Measurements from ENCODE around the gene COLEC11. TPM values are rescaled to one million over a fixed set of nuclear protein-coding genes. Genes with fewer than 3 reads are reported as not detected.
A peak's percentile ranks its signal among the peaks of the same experiment; 100 is the strongest.

COLEC11 gene
- total and polyA plus RNA-seq, 2 of the 13 experiments (the other 11 are each of a cell fraction or from before 2014, with no cell fraction given), result 1.5 to 3.0 TPM

DNA sequence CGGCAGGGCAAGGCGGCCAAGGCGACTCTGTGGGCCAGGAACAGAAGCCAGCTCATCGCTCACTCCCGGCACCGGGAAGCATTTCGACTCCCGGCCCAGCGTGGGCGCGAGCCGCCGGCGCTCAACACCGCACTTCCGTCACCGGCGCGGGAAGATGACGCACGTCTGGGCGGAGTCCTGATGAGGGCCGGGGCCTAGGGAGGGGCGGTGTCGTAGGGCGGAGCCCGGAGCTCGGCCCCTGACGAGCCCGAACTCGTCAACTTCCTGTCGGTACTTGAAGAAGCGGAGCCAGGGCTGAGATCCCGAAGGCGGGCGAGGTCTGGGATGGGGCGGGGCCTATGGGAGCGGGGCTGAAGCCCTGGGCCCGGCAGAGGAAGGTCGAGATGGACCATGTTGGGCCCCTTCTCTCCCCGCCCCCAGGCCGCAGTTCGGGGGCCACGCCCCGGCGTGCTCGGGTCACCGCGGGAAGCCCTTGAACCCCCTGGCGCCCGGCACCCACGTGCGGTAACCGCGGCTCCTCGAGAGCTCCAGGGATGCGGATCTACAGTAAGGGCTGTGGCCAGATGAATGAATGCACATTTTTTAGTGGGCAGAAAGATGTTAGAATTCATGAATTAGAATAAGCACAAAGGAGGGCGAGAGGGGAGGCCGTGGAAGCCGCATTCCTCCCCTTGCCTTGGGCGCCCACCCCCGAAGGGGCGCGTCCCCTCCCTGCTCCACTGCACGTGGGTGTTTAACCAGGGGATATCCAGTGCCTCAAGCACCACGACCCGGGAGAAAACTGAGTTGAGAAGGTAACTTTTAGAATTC is 36.5 kb upstream of the COLEC11 start, which contains the start of gene RNASEH1 (continued):
- peak; percentile 73 for TF ChIP-seq BRCA1 (CRISPR knock-in tag; IDR thresholded peaks at IDR 0.05)
- peak; percentile 89 for TF ChIP-seq CHD4 (IDR thresholded peaks at IDR 0.05; ENCODE audit: borderline replicate concordance, low read length)
- TF ChIP-seq, protein P1, sequence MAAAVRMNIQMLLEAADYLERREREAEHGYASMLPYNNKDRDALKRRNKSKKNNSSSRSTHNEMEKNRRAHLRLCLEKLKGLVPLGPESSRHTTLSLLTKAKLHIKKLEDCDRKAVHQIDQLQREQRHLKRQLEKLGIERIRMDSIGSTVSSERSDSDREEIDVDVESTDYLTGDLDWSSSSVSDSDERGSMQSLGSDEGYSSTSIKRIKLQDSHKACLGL (CRISPR knock-in tag; IDR thresholded peaks at IDR 0.05), result peak; percentile 99
- TF ChIP-seq, protein P2, sequence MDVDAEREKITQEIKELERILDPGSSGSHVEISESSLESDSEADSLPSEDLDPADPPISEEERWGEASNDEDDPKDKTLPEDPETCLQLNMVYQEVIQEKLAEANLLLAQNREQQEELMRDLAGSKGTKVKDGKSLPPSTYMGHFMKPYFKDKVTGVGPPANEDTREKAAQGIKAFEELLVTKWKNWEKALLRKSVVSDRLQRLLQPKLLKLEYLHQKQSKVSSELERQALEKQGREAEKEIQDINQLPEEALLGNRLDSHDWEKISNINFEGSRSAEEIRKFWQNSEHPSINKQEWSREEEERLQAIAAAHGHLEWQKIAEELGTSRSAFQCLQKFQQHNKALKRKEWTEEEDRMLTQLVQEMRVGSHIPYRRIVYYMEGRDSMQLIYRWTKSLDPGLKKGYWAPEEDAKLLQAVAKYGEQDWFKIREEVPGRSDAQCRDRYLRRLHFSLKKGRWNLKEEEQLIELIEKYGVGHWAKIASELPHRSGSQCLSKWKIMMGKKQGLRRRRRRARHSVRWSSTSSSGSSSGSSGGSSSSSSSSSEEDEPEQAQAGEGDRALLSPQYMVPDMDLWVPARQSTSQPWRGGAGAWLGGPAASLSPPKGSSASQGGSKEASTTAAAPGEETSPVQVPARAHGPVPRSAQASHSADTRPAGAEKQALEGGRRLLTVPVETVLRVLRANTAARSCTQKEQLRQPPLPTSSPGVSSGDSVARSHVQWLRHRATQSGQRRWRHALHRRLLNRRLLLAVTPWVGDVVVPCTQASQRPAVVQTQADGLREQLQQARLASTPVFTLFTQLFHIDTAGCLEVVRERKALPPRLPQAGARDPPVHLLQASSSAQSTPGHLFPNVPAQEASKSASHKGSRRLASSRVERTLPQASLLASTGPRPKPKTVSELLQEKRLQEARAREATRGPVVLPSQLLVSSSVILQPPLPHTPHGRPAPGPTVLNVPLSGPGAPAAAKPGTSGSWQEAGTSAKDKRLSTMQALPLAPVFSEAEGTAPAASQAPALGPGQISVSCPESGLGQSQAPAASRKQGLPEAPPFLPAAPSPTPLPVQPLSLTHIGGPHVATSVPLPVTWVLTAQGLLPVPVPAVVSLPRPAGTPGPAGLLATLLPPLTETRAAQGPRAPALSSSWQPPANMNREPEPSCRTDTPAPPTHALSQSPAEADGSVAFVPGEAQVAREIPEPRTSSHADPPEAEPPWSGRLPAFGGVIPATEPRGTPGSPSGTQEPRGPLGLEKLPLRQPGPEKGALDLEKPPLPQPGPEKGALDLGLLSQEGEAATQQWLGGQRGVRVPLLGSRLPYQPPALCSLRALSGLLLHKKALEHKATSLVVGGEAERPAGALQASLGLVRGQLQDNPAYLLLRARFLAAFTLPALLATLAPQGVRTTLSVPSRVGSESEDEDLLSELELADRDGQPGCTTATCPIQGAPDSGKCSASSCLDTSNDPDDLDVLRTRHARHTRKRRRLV (CRISPR knock-in tag; IDR thresholded peaks at IDR 0.05), result peak; percentile 64
- no peak for TF ChIP-seq HNRNPK (IDR thresholded peaks at IDR 0.05; ENCODE audit: low read depth, low read length, poor library complexity, severe bottlenecking)
- TF ChIP-seq, protein P3, sequence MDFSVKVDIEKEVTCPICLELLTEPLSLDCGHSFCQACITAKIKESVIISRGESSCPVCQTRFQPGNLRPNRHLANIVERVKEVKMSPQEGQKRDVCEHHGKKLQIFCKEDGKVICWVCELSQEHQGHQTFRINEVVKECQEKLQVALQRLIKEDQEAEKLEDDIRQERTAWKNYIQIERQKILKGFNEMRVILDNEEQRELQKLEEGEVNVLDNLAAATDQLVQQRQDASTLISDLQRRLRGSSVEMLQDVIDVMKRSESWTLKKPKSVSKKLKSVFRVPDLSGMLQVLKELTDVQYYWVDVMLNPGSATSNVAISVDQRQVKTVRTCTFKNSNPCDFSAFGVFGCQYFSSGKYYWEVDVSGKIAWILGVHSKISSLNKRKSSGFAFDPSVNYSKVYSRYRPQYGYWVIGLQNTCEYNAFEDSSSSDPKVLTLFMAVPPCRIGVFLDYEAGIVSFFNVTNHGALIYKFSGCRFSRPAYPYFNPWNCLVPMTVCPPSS (IDR thresholded peaks at IDR 0.05), result no peak
- TF ChIP-seq, protein P4, sequence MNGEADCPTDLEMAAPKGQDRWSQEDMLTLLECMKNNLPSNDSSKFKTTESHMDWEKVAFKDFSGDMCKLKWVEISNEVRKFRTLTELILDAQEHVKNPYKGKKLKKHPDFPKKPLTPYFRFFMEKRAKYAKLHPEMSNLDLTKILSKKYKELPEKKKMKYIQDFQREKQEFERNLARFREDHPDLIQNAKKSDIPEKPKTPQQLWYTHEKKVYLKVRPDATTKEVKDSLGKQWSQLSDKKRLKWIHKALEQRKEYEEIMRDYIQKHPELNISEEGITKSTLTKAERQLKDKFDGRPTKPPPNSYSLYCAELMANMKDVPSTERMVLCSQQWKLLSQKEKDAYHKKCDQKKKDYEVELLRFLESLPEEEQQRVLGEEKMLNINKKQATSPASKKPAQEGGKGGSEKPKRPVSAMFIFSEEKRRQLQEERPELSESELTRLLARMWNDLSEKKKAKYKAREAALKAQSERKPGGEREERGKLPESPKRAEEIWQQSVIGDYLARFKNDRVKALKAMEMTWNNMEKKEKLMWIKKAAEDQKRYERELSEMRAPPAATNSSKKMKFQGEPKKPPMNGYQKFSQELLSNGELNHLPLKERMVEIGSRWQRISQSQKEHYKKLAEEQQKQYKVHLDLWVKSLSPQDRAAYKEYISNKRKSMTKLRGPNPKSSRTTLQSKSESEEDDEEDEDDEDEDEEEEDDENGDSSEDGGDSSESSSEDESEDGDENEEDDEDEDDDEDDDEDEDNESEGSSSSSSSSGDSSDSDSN (CRISPR knock-in tag; IDR thresholded peaks at IDR 0.05), result peak; percentile 98
- no peak for TF ChIP-seq NFRKB (IDR thresholded peaks at IDR 0.05)
- TF ChIP-seq, protein P5, sequence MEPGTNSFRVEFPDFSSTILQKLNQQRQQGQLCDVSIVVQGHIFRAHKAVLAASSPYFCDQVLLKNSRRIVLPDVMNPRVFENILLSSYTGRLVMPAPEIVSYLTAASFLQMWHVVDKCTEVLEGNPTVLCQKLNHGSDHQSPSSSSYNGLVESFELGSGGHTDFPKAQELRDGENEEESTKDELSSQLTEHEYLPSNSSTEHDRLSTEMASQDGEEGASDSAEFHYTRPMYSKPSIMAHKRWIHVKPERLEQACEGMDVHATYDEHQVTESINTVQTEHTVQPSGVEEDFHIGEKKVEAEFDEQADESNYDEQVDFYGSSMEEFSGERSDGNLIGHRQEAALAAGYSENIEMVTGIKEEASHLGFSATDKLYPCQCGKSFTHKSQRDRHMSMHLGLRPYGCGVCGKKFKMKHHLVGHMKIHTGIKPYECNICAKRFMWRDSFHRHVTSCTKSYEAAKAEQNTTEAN (CRISPR knock-in tag; conservative IDR thresholded peaks at IDR 0.05), result peak; percentile 82; the same call in 1 of the 2 replicates
- TF ChIP-seq SNAPC2 (CRISPR knock-in tag; IDR thresholded peaks at IDR 0.05), result peak; percentile 94
- peak; percentile 99 for TF ChIP-seq ARID2 (CRISPR knock-in tag; IDR thresholded peaks at IDR 0.05; ENCODE audit: borderline replicate concordance)
- TF ChIP-seq EZH2 (conservative IDR thresholded peaks at IDR 0.05; ENCODE audit: low read depth, low read length), result no peak
- TF ChIP-seq BORCS8-MEF2B (CRISPR knock-in tag; IDR thresholded peaks at IDR 0.05), result peak; percentile 99
- 0 out of 2 replicates have a peak, but pooled peaks have one; percentile 17 for TF ChIP-seq NFE2 (CRISPR knock-in tag; IDR thresholded peaks at IDR 0.05)
- 0 out of 2 replicates have a peak, but pooled peaks have one; percentile 73 for TF ChIP-seq NPAS2 (CRISPR knock-in tag; IDR thresholded peaks at IDR 0.05; ENCODE audit: borderline replicate concordance)
- TF ChIP-seq NONO (IDR thresholded peaks at IDR 0.05), result no peak
- TF ChIP-seq NONO (CRISPR knock-in tag; conservative IDR thresholded peaks at IDR 0.05), result peak; percentile 95
